Immature natural killer cell (primary cell): ENCODE measurements around the gene MRPL14. TPM values are rescaled to one million over a fixed set of nuclear protein-coding genes. Genes with fewer than 3 reads are reported as not detected.

Experiments
- DNase-seq, 3 donors: peaks; one replicate each; pipeline ENCODE4 v3.0.0; 2022; ENCODE audit warnings: mixed read lengths in 1 of 3
- H3K27ac Mint-ChIP-seq, 6 donors: one replicate each; pipeline ENCODE4 v1.8.0; 2020; ENCODE audit warnings: mixed read lengths in 6 of 6, mild to moderate bottlenecking in 5 of 6, inconsistent platforms in 4 of 6, moderate library complexity in 3 of 6
- H3K27me3 Mint-ChIP-seq, 3 donors: one replicate each; pipeline ENCODE4 v1.8.0; 2020 to 2021; ENCODE audit warnings: low read depth in 3 of 3, mild to moderate bottlenecking in 3 of 3, mixed read lengths in 3 of 3, moderate library complexity in 3 of 3, inconsistent platforms in 1 of 3
- H3K36me3 Mint-ChIP-seq, 3 donors: one replicate each; pipeline ENCODE4 v1.8.0; 2020; ENCODE audit warnings: mixed read lengths in 3 of 3, inconsistent platforms in 2 of 3, mild to moderate bottlenecking in 2 of 3
- H3K4me1 Mint-ChIP-seq, 2 donors: one replicate each; pipeline ENCODE4 v1.8.0; 2020; ENCODE audit warnings: inconsistent platforms in 2 of 2, mild to moderate bottlenecking in 2 of 2, mixed read lengths in 2 of 2, moderate library complexity in 1 of 2
- H3K4me3 Mint-ChIP-seq, 5 donors: one replicate each; pipeline ENCODE4 v1.8.0; 2020; ENCODE audit warnings: mild to moderate bottlenecking in 5 of 5, mixed read lengths in 5 of 5, inconsistent platforms in 3 of 5, moderate library complexity in 3 of 5
- H3K9me3 Mint-ChIP-seq, 6 donors: one replicate each; pipeline ENCODE4 v1.8.0; 2020; ENCODE audit warnings: mild to moderate bottlenecking in 6 of 6, mixed read lengths in 6 of 6, inconsistent platforms in 4 of 6, moderate library complexity in 3 of 6
- polyA plus RNA-seq, 3 donors: library from polyadenylated mRNA; unstranded; fragments of 300-500 nt; fragmentation: Illumina TruSeq; gene quantifications; one replicate each; pipeline ENCODE4 v1.2.3, GENCODE V29; 2021

MRPL14 gene
- polyA plus RNA-seq, 3 donors from 2014 or later: 107 to 178 (median 120) TPM

DNA sequence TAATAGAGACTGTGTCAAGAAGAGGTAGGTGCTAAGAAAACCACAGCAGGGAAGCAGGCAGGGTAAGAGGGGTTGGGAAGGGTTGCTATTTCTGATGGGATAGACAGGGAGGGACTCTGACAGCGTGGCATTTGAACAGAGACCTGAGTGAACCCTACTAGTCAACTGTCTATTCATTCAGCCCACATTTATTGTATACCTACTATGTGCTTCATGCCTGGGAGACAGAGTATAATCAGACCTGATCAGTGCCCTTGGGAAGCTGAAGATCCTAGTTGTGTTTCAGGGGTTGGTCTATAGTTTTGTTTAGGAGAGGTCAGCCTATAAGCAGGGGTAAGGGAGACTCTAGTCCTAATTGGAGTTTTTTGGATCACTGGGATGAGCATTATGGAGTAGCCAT lies 16.5 kb upstream of the MRPL14 start:
- DNase-seq: no peak
- Mint-ChIP-seq H3K9me3 (no peaks in the 10 kb centered on the region), H3K4me1 (no peaks in the 10 kb centered on the region), H3K4me3 (no peak overlapping the region), H3K27ac (peak overlapping the region in 1 of 6 donors; percentile 1), H3K36me3 (peaks cover 19 to 40% (median 23%) of the 10 kb centered on the region in 3 donors), H3K27me3 (peaks cover 0 to 2% (median 0%) of the 10 kb centered on the region in 3 donors)

DNA sequence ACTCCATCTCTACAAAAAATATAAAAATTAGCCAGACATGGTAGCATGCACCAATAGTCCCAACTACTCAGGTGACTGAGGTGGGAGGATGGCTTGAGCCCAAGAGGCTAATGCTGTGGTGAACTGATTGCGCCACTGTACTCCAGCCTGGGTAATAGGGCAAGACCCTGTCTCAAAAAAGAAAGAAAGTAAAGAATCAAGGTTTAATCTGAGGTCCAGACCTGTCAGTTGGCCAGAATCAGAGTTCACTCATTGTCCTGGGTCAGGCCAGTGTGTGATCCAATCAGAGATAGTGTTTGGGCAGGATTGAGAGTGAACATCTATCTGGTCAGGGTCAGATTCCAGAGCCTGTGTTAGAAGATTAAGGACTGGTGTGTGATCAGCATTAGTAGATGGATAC lies 15.6 kb upstream of the MRPL14 start:
- no peaks in the 10 kb centered on the region for H3K4me1 Mint-ChIP-seq
- peaks cover 0 to 2% (median 0%) of the 10 kb centered on the region in 3 donors for H3K27me3 Mint-ChIP-seq
- no peak for DNase-seq
- H3K27ac Mint-ChIP-seq: no peak overlapping the region
- no peak overlapping the region for H3K4me3 Mint-ChIP-seq
- no peaks in the 10 kb centered on the region for H3K9me3 Mint-ChIP-seq
- peaks cover 19 to 38% (median 21%) of the 10 kb centered on the region in 3 donors for H3K36me3 Mint-ChIP-seq

DNA sequence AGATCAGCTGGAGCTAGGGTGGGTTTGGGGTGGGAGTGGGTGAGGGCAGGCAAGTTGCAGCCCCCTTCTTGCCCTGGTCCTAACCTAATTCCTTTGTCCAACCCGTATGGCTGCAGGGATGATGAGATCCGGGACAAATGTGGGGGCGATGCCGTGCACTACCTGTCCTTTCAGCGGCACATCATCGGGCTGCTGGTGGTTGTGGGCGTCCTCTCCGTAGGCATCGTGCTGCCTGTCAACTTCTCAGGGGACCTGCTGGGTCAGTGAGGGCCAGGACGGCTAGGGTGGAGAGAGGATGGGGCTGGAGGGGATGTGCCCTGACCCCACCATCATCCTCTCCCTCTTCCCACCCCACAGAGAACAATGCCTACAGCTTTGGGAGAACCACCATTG lies 12.1 kb upstream of the MRPL14 start:
- no peak for DNase-seq
- Mint-ChIP-seq H3K4me3 (peak overlapping the region in 1 of 5 donors; percentile 10), H3K36me3 (peaks cover 23 to 45% (median 25%) of the 10 kb centered on the region in 3 donors), H3K9me3 (no peaks in the 10 kb centered on the region), H3K27ac (no peak overlapping the region), H3K4me1 (no peaks in the 10 kb centered on the region), H3K27me3 (peaks cover 0 to 2% (median 1%) of the 10 kb centered on the region in 3 donors)

DNA sequence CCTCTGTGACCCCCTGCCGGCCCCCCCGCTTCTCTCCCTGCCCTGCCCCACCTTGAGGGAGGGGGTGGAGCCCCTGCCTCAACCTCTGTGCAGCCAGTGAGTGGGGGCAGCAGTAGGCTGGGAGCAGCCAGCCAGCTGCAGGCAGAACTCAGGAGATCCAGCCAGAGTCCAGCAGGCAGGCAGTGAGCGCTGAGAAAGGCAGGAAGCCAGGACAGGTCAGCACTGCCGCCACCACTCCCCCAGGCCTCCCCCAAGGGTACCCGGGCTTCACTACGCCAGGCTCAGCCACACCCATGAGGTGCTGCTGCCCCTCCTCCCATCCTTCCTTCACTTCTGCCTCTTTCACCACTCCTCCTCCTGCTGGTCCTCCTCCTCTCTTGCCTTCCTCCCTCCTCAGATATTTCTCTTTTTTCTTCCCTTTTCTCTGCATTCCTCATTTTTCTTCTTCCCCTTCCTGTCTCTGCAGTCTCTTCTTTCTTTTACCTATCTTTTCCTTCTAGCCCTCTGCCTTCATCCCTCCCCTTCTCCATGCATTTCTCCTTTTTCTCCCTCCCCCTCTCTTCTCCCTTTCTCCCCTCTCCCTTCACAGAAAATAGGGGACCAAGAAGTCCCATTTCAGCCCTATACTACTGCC lies 11.6 kb upstream of the MRPL14 start:
- H3K9me3 Mint-ChIP-seq: no peaks in the 10 kb centered on the region
- DNase-seq: no peak
- H3K4me3 Mint-ChIP-seq: no peak overlapping the region
- H3K27me3 Mint-ChIP-seq: peaks cover 0 to 2% (median 1%) of the 10 kb centered on the region in 3 donors
- H3K4me1 Mint-ChIP-seq: no peaks in the 10 kb centered on the region
- H3K27ac Mint-ChIP-seq: no peak overlapping the region
- H3K36me3 Mint-ChIP-seq: peaks cover 18 to 40% (median 20%) of the 10 kb centered on the region in 3 donors

DNA sequence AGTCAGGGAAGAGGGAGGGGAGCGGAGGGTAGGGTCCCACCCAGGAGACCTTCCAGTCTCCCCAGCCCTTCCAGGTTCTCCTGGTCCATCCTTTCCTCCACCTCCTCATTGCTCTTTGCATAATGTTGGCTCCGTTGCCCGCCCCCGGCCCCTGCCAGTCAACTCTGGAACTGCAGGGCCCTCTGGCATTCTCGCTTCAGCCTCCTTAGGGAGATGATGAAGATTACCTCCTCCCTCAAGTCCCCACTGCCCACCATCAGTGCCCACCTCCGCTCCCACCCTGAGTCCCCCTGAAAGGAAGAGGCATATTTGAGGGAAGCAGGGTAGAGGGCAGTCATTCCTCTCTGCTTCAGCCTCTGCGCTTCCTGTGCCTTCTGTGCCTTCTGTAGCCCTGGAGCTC lies 8.6 kb upstream of the MRPL14 start:
- H3K9me3 Mint-ChIP-seq: no peaks in the 10 kb centered on the region
- H3K27ac Mint-ChIP-seq: no peak overlapping the region
- peaks cover 13 to 25% (median 14%) of the 10 kb centered on the region in 3 donors for H3K36me3 Mint-ChIP-seq
- DNase-seq: no peak
- H3K4me3 Mint-ChIP-seq: no peak overlapping the region
- H3K4me1 Mint-ChIP-seq: peaks cover 0 to 2% of the 10 kb centered on the region in 2 donors
- H3K27me3 Mint-ChIP-seq: peaks cover 0 to 2% (median 1%) of the 10 kb centered on the region in 3 donors

DNA sequence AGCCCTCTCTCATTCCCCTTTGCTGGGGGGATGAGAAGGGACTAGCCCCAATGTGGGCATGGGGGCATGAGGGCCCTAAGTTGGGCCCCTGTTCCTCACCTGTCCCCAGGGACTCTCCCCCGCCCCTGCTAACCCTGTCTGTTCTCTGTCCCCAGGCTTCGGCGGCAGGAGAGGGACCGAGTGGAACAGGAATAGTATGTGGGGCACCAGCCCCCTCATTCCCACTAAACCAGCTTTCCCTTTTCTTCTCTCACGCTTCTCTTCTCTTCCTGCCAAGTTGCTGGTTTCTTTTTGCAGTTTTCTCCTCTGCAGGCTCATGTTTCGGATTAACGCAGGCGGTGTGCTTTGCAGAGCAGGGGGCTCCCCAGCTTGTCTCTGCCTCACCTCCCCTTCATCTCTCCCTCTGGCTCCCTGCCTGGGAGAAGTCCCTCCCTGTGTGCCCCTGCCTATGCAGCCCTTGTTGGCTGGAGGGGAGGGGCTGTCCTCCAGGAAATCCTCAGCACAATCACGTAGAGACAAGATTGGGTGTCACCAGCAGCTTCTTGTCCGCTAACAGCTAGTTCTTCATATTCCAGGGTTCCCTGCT lies 8.0 kb upstream of the MRPL14 start:
- peaks cover 0 to 2% of the 10 kb centered on the region in 2 donors for H3K4me1 Mint-ChIP-seq
- peaks cover 0 to 1% (median 0%) of the 10 kb centered on the region in 3 donors for H3K27me3 Mint-ChIP-seq
- H3K36me3 Mint-ChIP-seq: peaks cover 7 to 19% (median 8%) of the 10 kb centered on the region in 3 donors
- H3K4me3 Mint-ChIP-seq: no peak overlapping the region
- H3K9me3 Mint-ChIP-seq: no peaks in the 10 kb centered on the region
- no peak for DNase-seq
- peak overlapping the region in 1 of 6 donors; percentile 36 for H3K27ac Mint-ChIP-seq

DNA sequence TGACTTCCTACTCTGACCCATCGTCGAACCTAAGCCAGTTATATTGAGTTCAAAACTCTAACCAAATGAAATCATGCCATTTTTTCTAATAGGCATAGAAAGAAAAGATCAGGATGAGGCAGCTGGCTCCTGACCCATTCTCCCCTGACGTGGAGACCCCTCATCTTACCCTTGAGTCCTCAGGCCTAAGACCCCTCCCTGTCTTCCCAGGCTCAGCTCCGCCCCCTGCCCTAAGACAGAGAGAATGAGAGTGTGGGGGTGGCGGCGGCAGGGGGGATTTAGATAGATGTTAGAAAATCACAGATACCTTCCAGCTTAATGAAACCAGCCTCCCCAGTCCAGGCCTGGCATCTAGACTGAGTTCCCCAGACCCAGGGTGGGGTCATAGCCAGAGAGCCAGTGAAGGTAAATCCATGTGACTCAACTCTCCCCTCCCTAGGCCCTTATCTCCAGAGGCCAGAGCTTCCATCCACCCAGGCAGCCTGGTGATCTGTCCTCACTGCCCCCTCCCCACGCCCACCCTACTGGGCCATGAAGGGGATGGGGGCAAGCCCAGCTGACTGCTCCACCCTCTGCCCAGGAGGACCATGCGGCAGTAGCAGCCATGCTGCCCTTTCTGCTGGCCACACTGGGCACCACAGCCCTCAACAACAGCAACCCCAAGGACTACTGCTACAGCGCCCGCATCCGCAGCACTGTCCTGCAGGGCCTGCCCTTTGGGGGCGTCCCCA lies 6.9 kb upstream of the MRPL14 start:
- H3K36me3 Mint-ChIP-seq: peaks cover 4 to 11% (median 7%) of the 10 kb centered on the region in 3 donors
- peaks cover 4 to 6% of the 10 kb centered on the region in 2 donors for H3K4me1 Mint-ChIP-seq
- no peak overlapping the region for H3K4me3 Mint-ChIP-seq
- H3K9me3 Mint-ChIP-seq: no peaks in the 10 kb centered on the region
- peaks cover 0 to 2% (median 1%) of the 10 kb centered on the region in 3 donors for H3K27me3 Mint-ChIP-seq
- DNase-seq: no peak
- H3K27ac Mint-ChIP-seq: no peak overlapping the region

DNA sequence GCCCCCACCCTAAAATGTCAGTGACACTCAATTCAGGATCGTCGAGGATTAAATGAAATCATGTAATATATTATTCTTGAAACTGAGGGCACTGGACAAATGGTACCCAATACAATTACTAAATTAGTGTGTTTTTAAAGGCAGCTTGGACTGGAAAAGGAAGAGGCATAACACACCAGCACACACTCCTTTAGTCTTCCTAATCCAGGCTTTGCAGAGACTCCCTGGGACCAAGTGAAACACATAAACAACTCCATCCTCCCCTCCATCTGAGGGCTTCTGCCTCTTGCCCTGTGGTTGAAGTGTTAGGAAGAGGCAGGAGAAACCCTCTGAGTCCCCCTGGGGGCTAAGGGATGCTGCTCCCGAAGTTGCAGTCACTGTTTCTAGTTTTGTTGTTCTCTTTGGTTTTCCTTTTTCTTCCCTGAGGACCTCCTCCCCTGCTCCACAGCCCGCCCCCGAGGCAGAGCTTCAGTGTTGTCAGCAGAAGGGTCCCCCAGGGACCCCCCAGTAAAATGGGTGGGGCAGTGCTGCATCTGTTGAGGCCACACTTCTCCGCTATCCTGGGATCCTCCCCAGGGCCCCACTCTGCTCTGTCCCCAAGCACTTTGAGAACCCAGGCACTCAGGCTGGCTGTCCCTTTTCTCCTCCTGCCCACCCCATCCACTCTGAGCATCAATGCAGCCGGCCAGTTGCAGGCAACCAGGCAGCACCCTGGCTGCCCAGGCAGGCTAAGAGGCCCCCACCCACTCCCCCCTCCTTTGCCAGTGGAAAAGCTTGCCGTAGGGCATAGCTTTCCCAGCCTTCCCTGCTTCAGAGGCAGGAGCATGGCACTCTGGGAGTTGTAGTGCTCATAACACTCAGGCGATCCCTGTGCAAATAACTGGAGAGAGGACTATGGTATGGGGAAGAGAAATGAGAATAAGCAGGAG lies 6.0 kb upstream of the MRPL14 start:
- no peak for DNase-seq
- Mint-ChIP-seq H3K27ac (no peak overlapping the region), H3K4me1 (peaks cover 6 to 10% of the 10 kb centered on the region in 2 donors), H3K27me3 (peaks cover 0 to 3% (median 2%) of the 10 kb centered on the region in 3 donors), H3K36me3 (peaks cover 4 to 7% (median 4%) of the 10 kb centered on the region in 3 donors), H3K4me3 (no peak overlapping the region), H3K9me3 (no peaks in the 10 kb centered on the region)

DNA sequence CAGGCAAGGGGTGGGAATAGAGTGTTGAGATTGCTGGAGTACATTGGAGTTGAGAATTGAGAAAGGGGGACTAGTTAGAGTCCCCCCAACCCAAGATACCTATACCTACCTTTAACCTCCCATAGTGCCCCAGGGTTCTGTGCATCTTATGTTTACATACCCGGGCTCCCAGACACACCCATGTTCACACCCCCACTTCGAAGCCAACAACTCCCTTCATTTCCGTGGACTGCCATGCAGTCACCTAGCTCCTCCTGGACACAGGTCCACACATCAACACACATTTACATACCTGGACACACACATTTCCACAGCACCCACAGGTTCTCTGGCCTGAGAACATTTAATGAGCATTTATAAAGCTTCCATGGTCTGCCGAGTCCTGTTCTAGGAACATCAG lies 5.2 kb upstream of the MRPL14 start:
- no peak overlapping the region for H3K4me3 Mint-ChIP-seq
- peak overlapping the region in 2 of 6 donors; percentile 3 to 68 for H3K27ac Mint-ChIP-seq
- no peaks in the 10 kb centered on the region for H3K9me3 Mint-ChIP-seq
- no peak for DNase-seq
- H3K4me1 Mint-ChIP-seq: peaks cover 6 to 11% of the 10 kb centered on the region in 2 donors
- H3K36me3 Mint-ChIP-seq: peaks cover 4 to 7% (median 4%) of the 10 kb centered on the region in 3 donors
- H3K27me3 Mint-ChIP-seq: peaks cover 0 to 6% (median 2%) of the 10 kb centered on the region in 3 donors

DNA sequence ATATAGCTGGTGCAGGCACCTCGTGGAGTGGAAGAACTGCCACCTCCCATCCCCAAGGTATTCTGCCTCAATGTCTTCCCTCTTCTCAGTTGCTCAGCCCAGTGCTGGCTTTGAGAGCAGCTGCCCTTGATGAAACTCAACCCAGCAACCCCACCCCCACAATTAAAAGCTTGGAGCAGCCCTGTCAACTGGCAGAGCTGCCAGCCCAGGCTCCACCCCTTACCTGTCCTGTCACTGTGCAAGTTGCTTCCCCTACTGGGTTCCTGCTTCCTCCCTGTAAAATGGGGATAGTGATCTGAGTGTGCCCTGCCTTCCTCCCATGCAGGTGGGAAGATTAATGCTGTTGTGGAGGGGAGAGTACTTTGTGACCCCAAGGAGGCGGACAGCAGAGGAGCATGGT lies 4.6 kb upstream of the MRPL14 start:
- Mint-ChIP-seq H3K27me3 (peaks cover under 1 to 4% (median 2%) of the 10 kb centered on the region in 3 donors), H3K4me3 (peak overlapping the region in 1 of 5 donors; percentile 42), H3K27ac (no peak overlapping the region)

DNA sequence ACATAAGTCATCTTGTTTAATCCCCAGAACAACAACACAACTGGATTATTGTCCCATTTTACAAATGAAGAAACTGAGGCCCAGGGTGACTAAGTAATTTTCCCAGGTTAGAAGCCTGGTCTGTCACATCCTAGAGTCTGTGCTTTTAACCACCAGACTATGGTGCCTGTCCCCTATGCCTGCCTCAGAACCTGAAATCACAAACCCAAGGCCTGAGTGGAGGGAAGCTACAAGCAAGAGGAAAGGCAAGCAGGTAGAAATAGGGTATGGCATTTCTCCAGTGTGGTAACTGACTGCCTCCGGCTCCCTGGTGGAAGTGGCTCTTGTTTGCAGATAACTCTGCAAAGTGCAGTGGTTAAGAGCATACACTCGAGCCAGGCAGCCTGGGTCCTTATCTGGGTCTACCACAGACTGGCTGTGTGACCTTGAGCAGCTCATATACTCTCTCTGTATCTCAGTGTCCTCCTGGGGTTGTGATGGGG lies 2.6 kb upstream of the MRPL14 start:
- Mint-ChIP-seq H3K27ac (peak overlapping the region in 1 of 6 donors; percentile 84), H3K4me1 (peaks cover 26% of the 10 kb centered on the region in 2 donors), H3K4me3 (peak overlapping the region; percentile 37 to 80 (median 67)), H3K9me3 (no peaks in the 10 kb centered on the region), H3K27me3 (peaks cover 6 to 9% (median 7%) of the 10 kb centered on the region in 3 donors), H3K36me3 (peaks cover 0 to 4% (median 0%) of the 10 kb centered on the region in 3 donors)
- no peak for DNase-seq

More for the DNA sequence above, 4.6 kb upstream of the MRPL14 start:
- DNase-seq: no peak
- H3K36me3 Mint-ChIP-seq: peaks cover 4 to 7% (median 4%) of the 10 kb centered on the region in 3 donors
- H3K4me1 Mint-ChIP-seq: peaks cover 6 to 11% of the 10 kb centered on the region in 2 donors
- no peaks in the 10 kb centered on the region for H3K9me3 Mint-ChIP-seq

DNA sequence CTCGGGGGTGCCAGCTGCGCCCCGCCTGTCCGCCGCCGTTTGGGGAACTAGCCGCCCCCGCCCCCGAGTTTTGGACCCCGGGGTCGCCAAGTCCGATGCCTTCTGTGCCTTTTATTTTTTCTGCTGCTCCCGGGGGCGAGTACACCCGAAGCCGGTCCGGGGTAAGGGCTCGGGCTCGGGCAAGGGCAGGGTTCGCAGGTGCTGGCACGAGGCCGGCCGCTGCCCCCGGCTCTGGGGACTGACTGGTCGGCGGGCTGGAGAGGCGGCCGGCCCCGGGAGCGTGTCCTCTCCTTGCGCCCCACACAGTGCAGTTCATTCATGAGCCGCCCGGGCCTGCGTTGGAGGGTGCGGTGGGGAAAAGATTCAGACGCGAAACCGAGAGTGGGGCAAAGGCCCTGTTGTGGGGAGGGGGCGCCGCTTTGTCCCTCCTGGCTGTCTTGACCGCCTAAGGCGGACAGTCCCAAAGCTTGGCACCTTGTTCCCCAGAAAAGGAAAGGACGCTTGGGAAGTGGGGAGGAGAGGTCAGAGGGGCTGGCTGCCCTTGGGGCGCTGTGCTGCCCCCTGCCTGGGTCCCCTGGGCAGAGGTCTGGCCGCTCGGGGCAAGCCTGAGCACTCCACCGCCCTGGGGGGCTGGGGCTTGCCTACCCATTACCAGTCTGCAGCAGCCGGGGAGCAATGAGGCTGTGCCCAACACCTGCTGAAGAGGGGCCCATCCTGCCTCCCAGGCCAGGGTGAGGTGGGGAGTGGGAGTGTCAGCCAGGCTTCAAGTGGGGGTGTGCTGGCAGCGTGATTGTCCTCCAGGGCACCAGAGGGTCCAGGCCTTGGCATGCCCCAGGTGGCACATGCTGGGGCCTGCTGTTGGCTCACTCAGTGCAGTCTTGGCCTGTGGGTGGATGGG lies 1.0 kb upstream of the MRPL14 start:
- H3K4me3 Mint-ChIP-seq: peak overlapping the region; percentile 68 to 96 (median 80)
- H3K4me1 Mint-ChIP-seq: peaks cover 42 to 43% of the 10 kb centered on the region in 2 donors
- H3K27ac Mint-ChIP-seq: peak overlapping the region in 4 of 6 donors; percentile 12 to 65 (median 46)
- H3K9me3 Mint-ChIP-seq: no peaks in the 10 kb centered on the region
- H3K27me3 Mint-ChIP-seq: peaks cover 6 to 11% (median 7%) of the 10 kb centered on the region in 3 donors
- DNase-seq: peak in 2 of 3 donors; percentile 11
- H3K36me3 Mint-ChIP-seq: no peaks in the 10 kb centered on the region
